Stimulated activated CD4-positive, alpha-beta T cell treated with anti-CD3 and anti-CD28 coated beads, TNF-alpha, amount 100 ng/mL, for 24 hours (primary cell): ENCODE data around the gene CELSR1.

Experiments used
- DNase-seq, 3 experiments: peaks; one replicate each; pipeline ENCODE4 v3.0.0-alpha.2; 2020; ENCODE audit warnings: low read depth in 3 of 3

Gene CELSR1

DNA sequence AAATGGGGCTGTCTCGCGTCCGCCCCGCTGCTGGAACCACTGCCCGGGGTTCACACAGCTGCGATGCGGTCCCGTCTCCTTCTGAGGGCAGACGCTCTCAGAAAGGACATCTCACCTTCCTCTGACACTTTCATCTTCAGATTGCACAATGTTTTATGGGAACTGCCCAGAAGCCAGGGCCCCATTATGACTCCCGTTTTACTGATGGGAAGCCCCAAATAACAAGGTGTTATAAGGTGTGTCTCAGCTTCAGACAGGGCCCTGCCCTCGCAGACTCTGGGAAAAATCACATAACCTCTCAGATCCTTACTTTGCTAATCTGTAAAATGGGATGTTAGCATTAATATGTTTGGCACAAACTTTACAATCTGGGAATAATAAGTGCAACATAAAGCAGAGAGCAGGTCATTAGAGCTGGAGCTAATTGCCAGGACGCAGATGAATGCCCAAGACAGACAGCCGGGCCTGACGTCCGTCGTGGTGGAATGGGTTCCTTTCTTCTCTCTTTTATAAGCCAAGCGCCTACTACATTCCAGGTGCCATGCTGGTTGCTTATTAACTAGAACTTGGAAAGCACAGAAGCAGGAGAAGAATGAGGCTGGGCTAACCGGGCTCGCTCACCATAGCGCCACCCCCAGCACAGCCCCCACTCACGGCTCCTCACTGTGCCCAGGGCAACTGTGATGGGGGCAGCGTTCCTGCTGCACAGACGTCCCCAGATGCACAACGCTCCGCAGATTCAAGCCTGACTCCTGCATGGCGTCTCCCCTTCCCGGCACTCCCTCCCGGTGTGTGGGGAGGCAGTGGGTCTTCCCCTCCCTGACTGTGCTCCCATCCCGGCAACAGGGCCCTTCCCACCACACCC lies 158.1 kb downstream of the CELSR1 start:
- no peak for DNase-seq

- no peak for DNase-seq
Observed at GRCh38 chr22:46378426-46379065, 158.9 kb downstream of the CELSR1 start.

DNA sequence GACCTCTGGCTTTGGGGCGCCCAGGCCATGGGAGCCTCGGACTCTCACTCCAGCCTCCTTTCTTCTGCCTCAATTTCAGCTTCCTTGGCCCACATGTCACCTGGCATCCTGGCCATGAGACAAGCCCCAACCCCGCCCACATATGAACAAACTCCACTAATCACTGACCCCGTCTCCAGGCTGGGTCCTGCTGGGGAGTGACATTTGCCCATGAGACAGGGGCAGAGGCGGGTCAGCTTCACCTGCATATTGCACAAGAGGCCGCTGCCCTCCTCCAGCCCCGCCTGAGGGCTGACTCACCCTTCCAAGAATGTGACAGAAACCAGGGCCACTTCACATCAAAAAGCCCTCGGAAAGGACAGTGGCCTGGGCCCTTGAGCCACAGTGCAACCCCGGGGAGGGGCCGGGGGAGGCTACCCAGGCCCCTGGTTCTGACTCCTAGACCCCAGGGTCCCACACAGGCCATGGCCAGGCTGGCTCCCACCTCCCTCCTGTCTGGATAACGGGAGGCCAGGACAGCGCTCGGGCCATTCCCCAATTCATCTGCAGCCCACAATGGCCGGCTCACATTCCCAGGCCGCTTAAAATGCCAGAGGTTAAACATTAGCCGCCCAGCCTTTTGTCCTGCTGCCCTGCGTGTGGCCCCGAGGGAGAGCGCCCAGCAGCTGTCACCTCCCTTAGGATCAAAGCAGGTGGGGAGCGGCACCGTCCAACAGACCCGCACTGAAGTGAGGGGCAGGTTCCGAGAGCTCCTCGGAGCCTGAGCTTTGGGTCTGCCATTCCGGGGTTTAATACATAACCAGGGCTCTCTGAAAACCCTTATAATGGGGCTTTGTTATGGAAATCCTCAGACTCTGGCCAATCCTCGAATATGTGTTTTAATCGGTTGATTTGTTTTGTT lies 159.6 kb downstream of the CELSR1 start:
- DNase-seq: no peak

- DNase-seq: no peak
Observed at GRCh38 chr22:46376908-46377524, 160.4 kb downstream of the CELSR1 start.

- no peak for DNase-seq
Observed at GRCh38 chr22:46376111-46376510, 161.3 kb downstream of the CELSR1 start.

- no peak for DNase-seq
Observed at GRCh38 chr22:46374663-46375474, 162.6 kb downstream of the CELSR1 start.

DNA sequence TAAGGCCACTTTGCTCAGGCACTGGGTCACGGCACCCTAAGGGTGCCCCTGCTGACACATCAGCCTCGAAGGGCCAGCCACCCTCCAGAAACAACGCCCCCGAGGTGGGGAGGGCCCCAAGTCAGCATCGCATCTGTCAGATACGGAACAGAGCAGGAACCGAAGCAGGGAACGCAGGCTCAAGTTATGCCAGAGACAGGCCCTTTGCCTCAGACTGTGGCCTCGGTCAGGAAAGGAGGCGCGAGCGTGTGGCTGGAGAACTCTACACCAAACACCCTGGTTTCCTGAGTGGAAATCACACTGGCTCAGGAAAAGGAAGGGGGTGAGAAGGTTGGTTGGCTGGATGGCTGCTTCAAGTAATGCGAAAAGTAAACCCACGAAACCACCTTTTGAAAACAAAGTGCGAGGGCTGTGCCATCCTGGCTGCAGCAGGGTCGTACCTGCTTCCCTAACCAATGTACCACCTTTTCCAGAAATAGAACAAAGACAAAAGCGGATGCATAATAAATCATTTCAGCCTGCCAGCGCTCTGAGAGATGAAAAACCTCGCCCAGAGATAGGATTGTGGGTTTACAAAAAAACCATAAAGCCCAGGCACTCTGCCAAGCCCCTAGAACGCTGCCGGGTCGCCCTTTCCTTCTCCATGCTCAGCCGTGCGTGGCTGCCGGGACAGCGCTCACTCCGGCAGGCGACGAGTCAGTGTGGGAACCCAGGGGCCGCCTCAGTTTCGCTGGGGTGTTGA lies 163.3 kb downstream of the CELSR1 start:
- no peak for DNase-seq

GRCh38 chr22:46373159-46373558 lies 164.3 kb downstream of the CELSR1 start:
- no peak for DNase-seq

DNA sequence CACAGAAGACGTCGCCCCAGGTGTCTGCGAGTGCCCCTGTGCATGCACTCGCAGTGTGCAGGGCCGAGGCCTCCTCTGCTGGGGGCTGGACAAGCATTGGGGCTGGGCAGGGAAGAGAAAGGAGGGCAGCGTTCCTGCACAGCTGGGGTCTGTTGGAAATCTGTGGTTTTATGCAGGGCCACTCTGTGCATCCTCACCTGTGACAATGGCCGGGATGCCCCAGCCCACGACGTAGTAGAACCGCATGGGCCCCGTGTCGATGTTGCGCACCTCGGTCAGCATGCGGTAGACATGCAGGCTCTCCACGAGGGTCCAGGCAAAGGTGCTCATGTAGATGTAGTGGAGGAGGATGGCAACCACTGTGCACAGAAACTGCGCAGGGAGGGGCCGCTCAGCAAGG lies 164.7 kb downstream of the CELSR1 start:
- no peak for DNase-seq

- DNase-seq: no peak
Observed at GRCh38 chr22:46371623-46372226, 165.7 kb downstream of the CELSR1 start.

GRCh38 chr22:46370584-46371291 lies 166.7 kb downstream of the CELSR1 start:
- DNase-seq: no peak

DNA sequence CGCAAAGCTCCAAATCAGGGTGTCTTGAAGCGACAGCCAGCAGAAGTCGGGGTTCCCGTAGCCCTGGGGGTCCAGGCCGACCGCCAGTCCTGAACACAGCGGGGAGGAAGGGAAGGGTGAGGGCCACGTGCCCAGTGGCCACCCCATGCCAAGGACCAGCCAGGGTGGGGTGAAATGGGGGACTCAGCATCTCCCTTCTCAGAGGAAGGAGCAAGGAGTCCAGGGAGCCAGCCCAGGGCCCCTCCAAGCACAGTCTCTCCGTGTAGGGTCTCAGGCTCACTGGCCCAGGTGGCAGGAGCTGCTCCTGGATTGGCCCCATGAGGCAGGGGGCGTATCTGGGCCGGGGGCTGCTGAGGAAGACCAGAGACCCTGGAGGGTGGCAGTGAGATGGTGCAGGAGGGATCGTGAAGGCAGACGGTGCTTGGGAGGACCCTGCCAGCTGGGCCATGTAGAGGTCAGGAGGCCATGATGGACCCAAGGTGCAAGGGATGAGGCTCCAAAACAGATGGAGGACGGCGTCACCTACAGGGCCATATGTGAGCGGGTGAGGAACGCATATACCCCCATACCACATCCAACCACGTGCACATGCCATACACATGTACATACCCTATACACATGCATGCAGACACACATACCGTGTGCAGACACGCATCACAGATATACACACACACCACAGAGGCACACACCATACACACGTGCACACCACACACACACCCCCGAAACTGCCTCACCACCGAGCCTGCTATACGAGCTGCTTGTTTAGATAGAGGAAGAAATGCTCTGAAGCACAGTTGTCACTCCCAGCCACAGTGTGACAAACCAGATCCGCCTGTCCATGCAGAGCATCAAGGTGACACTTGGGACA lies 167.5 kb downstream of the CELSR1 start:
- DNase-seq: no peak

DNA sequence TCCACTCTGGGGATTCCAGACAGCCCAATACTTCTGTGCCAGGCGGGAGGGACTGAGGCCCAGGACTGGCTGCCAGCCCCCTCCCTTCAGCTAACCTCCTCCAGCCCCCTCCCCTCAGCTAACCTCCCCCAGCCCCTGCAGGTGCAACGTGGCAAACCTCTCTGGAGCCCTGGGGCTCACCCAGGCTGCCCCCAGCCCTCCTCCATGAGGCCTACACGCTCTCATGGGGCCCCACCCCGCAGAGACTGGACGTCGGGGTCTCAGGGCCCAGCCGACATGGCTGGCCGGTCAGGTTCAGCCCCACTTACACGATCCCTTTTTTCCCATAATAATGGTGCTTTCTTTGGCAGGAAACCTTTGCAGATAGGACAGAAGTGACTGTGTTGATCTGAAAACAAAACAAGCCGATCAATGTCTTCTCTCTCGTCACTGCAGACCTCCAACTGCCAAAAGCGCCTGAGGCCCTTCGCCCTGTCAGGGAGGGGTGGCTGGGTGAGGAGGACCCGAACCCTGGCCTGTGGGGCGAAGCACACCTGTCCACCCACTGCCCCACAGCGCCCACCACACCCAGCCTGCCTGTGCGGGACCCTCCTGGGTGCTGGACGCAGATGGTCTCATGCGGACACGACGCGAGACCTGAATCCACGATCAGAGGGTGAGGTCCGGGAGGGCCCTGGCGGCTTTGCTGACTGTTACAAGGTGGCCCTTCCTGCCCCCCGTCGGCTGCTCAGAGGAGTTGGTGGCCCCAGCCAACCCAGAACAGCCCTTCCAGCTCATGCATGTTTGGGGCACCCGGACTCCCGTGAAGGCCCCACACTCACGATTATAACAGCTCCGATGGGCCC lies 168.3 kb downstream of the CELSR1 start:
- DNase-seq: no peak

DNA sequence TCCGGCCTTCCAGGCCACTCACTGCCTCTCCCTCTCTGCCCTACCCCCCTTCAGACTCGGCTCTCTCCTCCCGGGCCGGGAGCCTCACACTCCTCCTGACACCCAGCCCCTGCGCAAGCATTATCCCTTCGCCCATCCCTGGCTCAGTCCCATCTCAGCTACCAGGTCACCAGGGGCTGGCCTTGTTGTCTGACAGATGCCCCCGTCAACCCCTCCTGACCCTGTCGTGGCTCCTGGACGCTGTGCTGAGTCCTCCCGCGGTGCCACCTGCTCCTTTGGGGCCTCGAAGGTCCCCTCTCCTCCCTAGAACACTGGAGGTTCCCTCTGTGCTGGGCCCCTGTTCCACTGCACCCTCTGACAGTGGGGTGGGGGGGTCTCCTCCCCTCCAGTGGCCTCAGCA lies 169.0 kb downstream of the CELSR1 start:
- DNase-seq: no peak

GRCh38 chr22:46367707-46368191 lies 169.7 kb downstream of the CELSR1 start:
- peak; percentile 37 to 69 (median 46) for DNase-seq

DNA sequence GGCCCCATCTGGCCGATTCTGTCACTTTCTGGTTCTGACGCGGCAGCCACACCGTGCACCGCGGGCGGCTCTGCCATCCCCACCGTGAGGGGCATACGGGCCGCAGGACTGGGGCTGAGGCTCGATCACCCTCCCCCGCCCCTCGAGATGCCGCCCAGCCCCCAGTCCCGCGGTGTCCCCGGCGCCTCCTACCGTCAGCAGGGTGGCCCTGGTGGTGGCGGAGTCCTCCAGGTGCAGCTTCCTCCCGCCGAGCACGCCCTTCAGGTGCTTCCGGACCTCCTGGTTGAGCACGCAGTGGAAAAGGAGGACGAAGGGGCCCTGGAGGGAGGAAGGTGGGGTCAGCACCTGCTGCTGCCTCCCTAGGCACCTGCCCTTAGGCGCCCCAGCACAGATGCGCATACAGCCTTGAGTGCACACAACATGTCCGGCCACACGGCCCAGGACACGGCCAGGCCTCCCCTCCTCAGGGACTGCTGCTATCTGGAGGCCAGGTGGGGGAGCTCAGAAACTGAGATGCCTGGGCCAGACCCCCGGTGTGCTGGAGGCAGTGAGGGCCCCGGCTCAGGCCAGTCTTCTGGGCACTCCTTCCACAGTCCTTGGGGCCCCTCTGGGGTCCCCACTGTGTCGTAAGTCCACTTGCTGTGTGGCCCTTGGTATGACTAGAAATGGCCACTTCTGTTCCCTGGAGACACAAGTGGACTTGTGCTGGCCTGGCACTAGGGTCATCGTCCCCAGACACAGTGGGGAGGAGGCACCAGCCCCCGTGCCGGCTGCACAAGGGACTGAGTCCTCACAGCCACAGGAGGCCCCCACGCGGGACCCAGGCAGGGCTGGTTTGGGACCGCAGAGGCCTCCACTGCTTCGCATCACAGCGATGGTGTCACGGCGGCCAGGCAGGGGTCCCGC lies 170.4 kb downstream of the CELSR1 start:
- no peak for DNase-seq
